ENCODE data around the gene INTS15. TPM values are rescaled to one million over a fixed set of nuclear protein-coding genes. Genes with fewer than 3 reads are reported as not detected.

Gene INTS15
- total RNA-seq, 1 donor from 2014 or later = 18.6 TPM

GRCh38 chr7:6547400-6547799, 42.4 kb upstream of the INTS15 start:
- Mint-ChIP-seq H3K27me3 (ENCODE audit: low read depth, unreplicated experiment) (peaks cover 14% of the 10 kb centered on the region), H3K27ac (ENCODE audit: unreplicated experiment) (no peak overlapping the region), H3K4me3 (ENCODE audit: unreplicated experiment) (no peak overlapping the region), H3K9me3 (ENCODE audit: unreplicated experiment) (peaks cover 3% of the 10 kb centered on the region), H3K36me3 (ENCODE audit: low read depth, unreplicated experiment) (no peaks in the 10 kb centered on the region), H3K4me1 (ENCODE audit: low read depth, unreplicated experiment) (no peaks in the 10 kb centered on the region)
- DNase-seq (ENCODE audit: low read depth) = no peak
- Histone ChIP-seq H3K27ac (ENCODE audit: low read depth, low read length) (no peak overlapping the region), H3K4me1 (ENCODE audit: insufficient read depth, low read length) (no peaks in the 10 kb centered on the region), H3K79me2 (ENCODE audit: insufficient read depth, low read length) (no peaks in the 10 kb centered on the region), H3K27me3 (ENCODE audit: insufficient read depth, low read length) (peaks cover 2% of the 10 kb centered on the region), H3K9me3 (ENCODE audit: insufficient read depth, low read depth, low read length) (no peaks in the 10 kb centered on the region), H2AFZ (ENCODE audit: low read depth, low read length) (no peak overlapping the region), H3K4me3 (ENCODE audit: insufficient read depth, low read depth, low read length) (no peak overlapping the region), H4K20me1 (ENCODE audit: insufficient read depth, low read length) (no peaks in the 10 kb centered on the region), H3K4me2 (ENCODE audit: low read length) (no peak overlapping the region), H3K9ac (ENCODE audit: low read length) (no peak overlapping the region), H3K36me3 (ENCODE audit: insufficient read depth, low read length) (no peaks in the 10 kb centered on the region)
- no peak for FAIRE-seq
- TF ChIP-seq, protein P1, sequence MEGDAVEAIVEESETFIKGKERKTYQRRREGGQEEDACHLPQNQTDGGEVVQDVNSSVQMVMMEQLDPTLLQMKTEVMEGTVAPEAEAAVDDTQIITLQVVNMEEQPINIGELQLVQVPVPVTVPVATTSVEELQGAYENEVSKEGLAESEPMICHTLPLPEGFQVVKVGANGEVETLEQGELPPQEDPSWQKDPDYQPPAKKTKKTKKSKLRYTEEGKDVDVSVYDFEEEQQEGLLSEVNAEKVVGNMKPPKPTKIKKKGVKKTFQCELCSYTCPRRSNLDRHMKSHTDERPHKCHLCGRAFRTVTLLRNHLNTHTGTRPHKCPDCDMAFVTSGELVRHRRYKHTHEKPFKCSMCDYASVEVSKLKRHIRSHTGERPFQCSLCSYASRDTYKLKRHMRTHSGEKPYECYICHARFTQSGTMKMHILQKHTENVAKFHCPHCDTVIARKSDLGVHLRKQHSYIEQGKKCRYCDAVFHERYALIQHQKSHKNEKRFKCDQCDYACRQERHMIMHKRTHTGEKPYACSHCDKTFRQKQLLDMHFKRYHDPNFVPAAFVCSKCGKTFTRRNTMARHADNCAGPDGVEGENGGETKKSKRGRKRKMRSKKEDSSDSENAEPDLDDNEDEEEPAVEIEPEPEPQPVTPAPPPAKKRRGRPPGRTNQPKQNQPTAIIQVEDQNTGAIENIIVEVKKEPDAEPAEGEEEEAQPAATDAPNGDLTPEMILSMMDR (IDR thresholded peaks at IDR 0.05; ENCODE audit: insufficient read depth, low read depth, low read length) = no peak
- no peak for TF ChIP-seq EZH2 (IDR thresholded peaks at IDR 0.05; ENCODE audit: insufficient read depth, low read length)

GRCh38 chr7:6551016-6551511, 38.8 kb upstream of the INTS15 start, which contains the start of gene GRID2IP:
Gene GRID2IP (minus strand): TSS chr7:6551461. CDS start chr7:6551436, 25 bp downstream.
- Mint-ChIP-seq H3K4me3 (ENCODE audit: unreplicated experiment) (no peak within 1 kb of the TSS), H3K27ac (ENCODE audit: unreplicated experiment) (no peak within 1 kb of the TSS), H3K4me1 (ENCODE audit: low read depth, unreplicated experiment) (no peaks in the 10 kb centered on the region), H3K36me3 (ENCODE audit: low read depth, unreplicated experiment) (no peaks in the 10 kb centered on the region), H3K27me3 (ENCODE audit: low read depth, unreplicated experiment) (peaks cover 14% of the 10 kb centered on the region), H3K9me3 (ENCODE audit: unreplicated experiment) (peaks cover 3% of the 10 kb centered on the region)
- FAIRE-seq (no peak), DNase-seq (ENCODE audit: low read depth) (no peak)
- Histone ChIP-seq H2AFZ (ENCODE audit: low read depth, low read length) (no peak within 1 kb of the TSS), H3K9me3 (ENCODE audit: insufficient read depth, low read depth, low read length) (no peaks in the 10 kb centered on the region), H3K36me3 (ENCODE audit: insufficient read depth, low read length) (no peaks in the 10 kb centered on the region), H3K4me1 (ENCODE audit: insufficient read depth, low read length) (no peaks in the 10 kb centered on the region), H3K4me2 (ENCODE audit: low read length) (no peak within 1 kb of the TSS), H3K27me3 (ENCODE audit: insufficient read depth, low read length) (no peaks in the 10 kb centered on the region), H3K9ac (ENCODE audit: low read length) (no peak within 1 kb of the TSS), H3K79me2 (ENCODE audit: insufficient read depth, low read length) (no peaks in the 10 kb centered on the region), H4K20me1 (ENCODE audit: insufficient read depth, low read length) (no peaks in the 10 kb centered on the region), H3K27ac (ENCODE audit: low read depth, low read length) (no peak within 1 kb of the TSS), H3K4me3 (ENCODE audit: insufficient read depth, low read depth, low read length) (no peak within 1 kb of the TSS)
- TF ChIP-seq, protein P1 (IDR thresholded peaks at IDR 0.05; ENCODE audit: insufficient read depth, low read depth, low read length) = no peak
- TF ChIP-seq EZH2 (IDR thresholded peaks at IDR 0.05; ENCODE audit: insufficient read depth, low read length) = no peak

DNA sequence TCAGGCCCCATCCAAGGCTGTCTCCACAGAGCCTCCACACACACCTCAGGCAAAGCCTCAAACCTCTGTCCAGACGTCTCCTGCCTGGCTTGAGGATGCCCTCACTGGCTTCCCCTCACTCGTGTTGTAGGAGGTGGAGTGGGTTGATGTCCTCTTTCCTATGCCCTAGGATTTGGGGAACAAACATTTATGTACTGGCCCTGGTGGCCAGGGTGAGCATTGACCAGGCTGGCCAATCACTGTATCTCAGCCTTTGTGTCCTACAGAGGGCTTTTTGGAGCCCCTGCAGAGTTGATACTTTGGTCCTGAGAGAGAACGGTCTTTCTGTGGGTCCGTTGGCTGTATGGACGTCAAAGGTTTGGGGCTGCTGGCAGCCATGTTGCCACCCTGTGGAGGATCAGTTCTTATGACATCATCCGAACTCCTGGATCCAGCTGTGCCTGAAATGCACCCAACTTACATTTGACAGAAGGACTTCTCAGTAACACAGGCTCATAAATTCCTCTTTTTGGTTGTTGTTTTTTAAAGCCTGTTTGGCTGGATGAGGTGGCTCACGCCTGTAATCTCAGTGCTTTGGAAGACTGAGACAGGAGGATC, 36.3 kb upstream of the INTS15 start:
- no peaks in the 10 kb centered on the region for H3K36me3 Mint-ChIP-seq (ENCODE audit: low read depth, unreplicated experiment)
- Histone ChIP-seq H3K36me3 (ENCODE audit: insufficient read depth, low read length) (no peaks in the 10 kb centered on the region), H3K79me2 (ENCODE audit: insufficient read depth, low read length) (no peaks in the 10 kb centered on the region), H3K9ac (ENCODE audit: low read length) (no peak overlapping the region), H2AFZ (ENCODE audit: low read depth, low read length) (no peak overlapping the region), H3K4me1 (ENCODE audit: insufficient read depth, low read length) (no peaks in the 10 kb centered on the region), H3K27me3 (ENCODE audit: insufficient read depth, low read length) (no peaks in the 10 kb centered on the region), H3K27ac (ENCODE audit: low read depth, low read length) (no peak overlapping the region), H3K4me3 (ENCODE audit: insufficient read depth, low read depth, low read length) (no peak overlapping the region), H4K20me1 (ENCODE audit: insufficient read depth, low read length) (no peaks in the 10 kb centered on the region), H3K4me2 (ENCODE audit: low read length) (no peak overlapping the region), H3K9me3 (ENCODE audit: insufficient read depth, low read depth, low read length) (no peaks in the 10 kb centered on the region)
- no peaks in the 10 kb centered on the region for H3K9me3 Mint-ChIP-seq (ENCODE audit: unreplicated experiment)
- no peaks in the 10 kb centered on the region for H3K4me1 Mint-ChIP-seq (ENCODE audit: low read depth, unreplicated experiment)
- no peak for TF ChIP-seq EZH2 (IDR thresholded peaks at IDR 0.05; ENCODE audit: insufficient read depth, low read length)
- TF ChIP-seq, protein P1 (IDR thresholded peaks at IDR 0.05; ENCODE audit: insufficient read depth, low read depth, low read length) = no peak
- FAIRE-seq (no peak), DNase-seq (ENCODE audit: low read depth) (no peak)
- no peak overlapping the region for H3K27ac Mint-ChIP-seq (ENCODE audit: unreplicated experiment)
- H3K4me3 Mint-ChIP-seq (ENCODE audit: unreplicated experiment) = no peak overlapping the region
- peaks cover 16% of the 10 kb centered on the region for H3K27me3 Mint-ChIP-seq (ENCODE audit: low read depth, unreplicated experiment)

All from astrocyte (in vitro differentiated cells and primary cell).